ENCODE measurements around the gene ARIH1. TPM values are rescaled to one million over a fixed set of nuclear protein-coding genes. Genes with fewer than 3 reads are reported as not detected.

Gene ARIH1
- total RNA-seq, 1 donor: 26.9 TPM

DNA sequence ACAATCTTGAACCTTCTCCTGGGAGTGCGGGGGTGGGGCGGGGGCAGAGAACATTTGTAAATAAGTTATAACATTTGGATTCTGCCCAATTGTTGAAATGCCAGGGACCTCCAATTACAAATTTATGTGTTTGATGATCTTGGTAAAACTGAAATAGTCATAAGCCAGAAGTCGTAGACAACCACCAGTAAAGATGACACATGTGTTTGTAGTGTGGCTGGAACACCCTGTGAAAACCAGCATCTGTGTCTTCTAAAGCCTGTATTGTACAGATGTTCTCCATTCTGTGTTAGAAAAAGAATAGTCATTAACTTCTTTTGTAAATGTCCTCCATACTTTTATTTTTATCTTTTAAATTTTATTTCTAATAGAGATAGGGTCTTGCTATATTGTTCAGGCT is 61.8 kb downstream of the ARIH1 start:
- DNase-seq (ENCODE audit: low read depth in 2 of 3, low spot score in 2 of 3): no peak

DNA sequence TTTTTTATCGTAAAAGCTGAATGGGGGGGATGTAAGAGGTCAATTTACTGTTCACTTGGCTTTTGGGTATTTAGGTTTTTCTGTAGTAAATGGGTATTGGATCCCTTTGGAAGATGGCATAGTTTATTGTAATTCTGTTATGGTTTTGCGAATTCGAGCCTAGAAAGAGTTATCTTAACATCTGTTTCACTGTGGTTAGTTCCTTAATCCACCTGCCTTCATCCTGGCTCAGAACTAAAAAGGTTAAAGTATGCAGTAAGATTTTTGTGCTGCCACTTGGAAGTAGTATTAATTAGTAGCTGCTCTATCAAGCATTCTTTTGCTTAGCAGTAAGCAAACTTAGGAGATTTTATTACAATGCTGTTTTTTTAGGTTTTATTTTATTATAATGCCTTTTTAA is 62.4 kb downstream of the ARIH1 start:
- DNase-seq (ENCODE audit: low read depth in 2 of 3, low spot score in 2 of 3): no peak

DNA sequence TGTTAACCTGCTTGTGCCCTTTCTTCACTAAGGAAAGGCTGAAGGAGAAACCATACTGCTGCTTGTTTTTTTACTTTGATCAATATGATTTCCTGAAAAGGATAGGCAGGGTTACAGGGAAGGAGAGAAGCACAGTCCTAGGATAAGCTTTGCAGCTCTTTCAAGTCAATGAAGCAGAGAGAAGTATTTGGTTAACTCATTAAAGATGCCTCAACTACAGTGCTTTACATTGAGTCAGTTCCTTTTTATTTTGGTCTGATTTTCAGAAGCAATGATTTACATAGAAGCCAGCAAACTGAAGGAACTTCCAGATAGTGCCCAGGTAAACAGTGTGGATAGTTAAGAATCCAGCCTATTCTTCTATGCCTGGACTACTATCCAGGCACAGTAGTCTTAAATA is 64.8 kb downstream of the ARIH1 start:
- no peak for DNase-seq (ENCODE audit: low read depth in 2 of 3, low spot score in 2 of 3)

DNA sequence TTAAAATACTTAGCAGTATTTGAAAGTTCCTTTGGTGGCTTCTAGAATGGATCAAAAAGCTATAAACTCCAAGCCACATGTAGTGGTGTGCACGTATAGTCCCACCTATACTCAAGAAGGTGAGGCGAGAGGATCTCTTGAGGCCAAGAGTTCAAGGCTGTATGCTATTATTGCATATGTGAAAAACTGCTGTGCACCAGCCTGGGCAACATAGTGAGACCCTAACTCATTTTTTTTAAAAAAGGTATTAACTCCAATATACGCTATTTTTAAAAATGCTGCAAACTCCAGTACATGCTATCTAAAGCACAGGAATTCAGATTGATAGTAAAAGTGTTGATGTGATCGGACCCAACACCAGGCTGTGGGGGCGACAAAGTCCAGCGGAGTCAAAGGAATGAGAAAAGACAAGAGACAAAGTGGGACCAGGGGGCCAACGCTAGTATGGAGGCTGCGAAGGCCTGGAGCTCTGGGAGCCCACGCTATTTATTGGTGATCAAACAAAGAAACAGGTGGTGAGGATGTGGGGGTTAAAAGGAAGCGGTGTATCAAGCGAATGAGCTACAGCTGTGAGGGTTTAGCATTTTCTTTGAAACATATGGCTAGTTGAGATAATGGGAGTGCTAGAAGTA is 66.6 kb downstream of the ARIH1 start:
- DNase-seq (ENCODE audit: low read depth in 2 of 3, low spot score in 2 of 3): no peak

DNA sequence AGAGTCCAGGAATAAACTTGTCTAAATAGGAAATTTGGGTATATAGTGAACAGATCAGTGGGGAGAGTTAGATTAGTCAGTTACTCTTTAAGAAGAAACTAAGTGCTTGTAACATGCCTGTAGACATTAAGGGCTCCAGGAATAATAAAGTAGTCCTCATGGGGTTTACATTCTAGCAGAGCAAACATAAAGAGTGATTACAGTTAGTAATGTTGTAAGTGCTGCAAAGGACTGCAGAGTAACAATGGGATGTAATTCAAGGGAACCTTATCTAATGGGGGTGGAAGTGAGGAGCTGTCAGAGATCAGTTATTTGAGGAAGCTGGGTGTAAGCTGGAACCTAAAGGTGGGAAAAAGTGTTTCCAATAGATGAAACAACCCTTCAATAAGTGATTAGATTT is 67.5 kb downstream of the ARIH1 start:
- no peak for DNase-seq (ENCODE audit: low read depth in 2 of 3, low spot score in 2 of 3)

DNA sequence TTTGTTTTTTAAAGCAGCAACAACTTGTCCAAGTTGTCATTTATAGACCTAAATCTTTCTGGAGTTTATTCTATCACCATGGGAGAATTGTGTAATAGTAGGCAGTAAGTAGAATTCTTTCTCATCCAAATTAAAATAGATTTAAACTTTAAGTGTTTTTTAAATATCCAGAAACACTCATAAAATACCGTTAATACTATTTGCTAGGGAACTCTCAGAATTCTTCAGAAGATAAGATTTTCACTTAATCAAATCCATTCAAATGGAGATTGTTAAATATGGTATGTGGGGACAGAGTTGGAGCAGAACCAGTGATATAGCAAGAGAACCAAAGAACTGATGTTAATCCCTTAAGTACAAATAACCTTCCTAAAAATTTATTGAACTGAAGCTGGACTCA is 71.0 kb downstream of the ARIH1 start:
- DNase-seq (ENCODE audit: low read depth in 2 of 3, low spot score in 2 of 3): no peak

DNA sequence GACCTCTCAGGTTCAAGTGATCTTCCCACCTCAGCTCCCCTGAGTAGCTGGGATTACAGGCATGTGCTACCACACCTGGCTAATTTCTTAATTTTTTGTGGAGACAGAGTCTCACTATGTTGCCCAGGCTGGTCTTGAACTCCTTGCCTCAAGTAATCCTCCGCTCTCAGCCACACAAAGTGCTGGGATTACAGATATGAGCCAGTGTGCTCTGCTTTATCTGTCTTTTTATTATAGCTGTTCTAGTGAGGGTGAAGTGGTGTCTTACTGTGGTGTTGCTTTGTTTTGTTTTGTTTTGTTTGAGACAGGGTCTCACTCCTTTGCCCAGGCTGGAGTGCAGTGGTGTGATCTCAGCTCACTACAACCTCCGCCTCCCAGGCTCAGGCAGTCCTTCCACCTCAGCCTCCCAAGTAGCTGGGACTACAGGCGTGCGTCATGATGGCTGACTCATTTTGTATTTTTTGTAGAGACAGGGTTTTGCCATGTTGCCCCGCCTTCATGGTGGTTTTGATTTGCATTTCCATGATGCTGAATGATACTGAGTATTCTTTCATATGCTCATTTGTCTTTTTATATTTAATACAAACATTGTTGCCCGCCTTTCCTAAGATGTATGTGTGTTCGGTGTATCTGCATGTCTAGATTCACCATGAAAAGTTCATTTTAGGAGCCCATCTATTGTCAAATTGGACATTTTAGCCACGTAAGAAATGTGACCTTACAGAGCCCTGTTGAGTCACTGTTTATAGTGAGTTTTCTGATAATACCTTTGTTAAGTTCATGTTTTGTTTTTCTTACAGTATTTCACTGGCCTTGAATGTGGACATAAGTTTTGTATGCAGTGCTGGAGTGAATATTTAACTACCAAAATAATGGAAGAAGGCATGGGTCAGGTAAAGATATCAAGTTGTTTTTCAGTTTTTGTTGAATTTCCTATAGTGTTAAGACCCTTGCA is 80.6 kb downstream of the ARIH1 start:
- DNase-seq (ENCODE audit: low read depth in 2 of 3, low spot score in 2 of 3): no peak

DNA sequence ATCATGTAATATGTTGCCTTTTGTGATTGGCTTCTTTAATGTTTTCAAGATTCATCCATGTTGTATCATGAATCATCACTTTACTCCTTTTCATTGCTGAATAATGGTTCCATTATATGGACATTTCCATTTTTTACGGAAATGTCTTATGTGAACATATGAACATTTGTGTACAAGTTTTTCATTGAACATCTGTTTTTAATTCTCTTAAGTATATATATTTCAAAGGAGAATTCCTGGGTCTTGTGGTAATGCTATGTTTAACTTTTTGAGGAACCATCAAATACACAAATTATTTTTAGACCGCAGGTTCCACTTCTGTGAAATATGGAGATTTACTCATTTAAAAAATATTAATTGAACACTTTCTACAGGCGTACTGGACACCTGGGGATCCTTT is 85.7 kb downstream of the ARIH1 start:
- DNase-seq (ENCODE audit: low read depth in 2 of 3, low spot score in 2 of 3): no peak

DNA sequence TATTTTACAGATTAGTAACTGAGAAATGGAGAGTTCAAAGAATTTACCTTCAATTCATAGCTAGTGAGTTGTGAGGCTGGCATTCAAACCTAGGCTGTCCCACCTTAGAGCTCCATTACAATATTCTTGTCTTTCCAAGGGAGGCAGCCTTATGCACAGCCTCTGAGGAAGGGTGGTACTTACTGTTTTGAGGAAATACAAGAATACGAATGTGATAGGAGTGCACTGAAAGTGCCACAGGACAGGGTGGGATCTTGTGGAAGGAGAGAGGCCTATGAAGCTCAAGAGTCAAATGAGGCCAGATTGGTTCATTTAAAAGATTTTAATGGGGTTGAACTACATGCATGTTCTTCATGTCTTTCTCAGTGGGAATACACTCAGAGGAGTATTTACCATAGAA is 86.3 kb downstream of the ARIH1 start:
- DNase-seq (ENCODE audit: low read depth in 2 of 3, low spot score in 2 of 3): no peak

DNA sequence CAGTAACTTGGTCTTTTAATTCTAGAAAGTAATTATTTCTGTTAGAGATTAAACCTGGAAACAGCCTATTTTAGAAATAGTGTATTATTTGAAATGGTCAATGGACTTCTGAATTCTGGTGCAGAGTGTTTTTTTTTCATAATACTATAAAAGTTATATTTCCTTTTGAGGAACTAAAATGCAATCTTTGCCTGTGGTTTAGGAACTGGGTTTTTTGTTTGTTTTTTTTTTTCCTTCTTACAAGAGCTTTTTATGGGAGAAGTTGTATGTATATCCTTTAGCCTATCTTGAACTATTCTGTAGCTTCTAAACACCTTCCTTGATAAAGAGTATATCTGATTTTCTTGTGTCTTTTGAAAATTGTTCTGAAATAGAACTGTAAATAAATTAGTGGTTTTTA is 88.3 kb downstream of the ARIH1 start:
- DNase-seq (ENCODE audit: low read depth in 2 of 3, low spot score in 2 of 3): peak in 1 of 3 donors; percentile 1

DNA sequence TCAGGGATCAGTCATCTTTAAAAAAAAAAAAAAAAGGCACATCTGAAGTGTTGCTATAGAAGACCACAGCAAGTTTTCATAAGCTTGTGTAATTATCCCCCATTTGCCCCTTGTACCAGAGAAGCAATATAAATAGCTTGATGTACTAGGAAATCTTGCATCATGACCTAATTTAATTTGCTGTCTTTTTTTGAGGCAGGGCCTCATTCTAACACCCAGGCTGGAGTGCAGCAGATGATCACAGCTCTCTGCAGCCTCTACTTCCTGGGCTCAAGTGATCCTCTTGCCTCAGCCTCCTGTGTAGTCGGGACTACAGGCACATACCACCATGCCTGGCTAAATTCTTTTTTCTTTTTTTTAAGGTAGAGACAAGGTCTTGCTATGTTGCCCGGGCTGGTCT is 88.7 kb downstream of the ARIH1 start:
- DNase-seq (ENCODE audit: low read depth in 2 of 3, low spot score in 2 of 3): no peak

DNA sequence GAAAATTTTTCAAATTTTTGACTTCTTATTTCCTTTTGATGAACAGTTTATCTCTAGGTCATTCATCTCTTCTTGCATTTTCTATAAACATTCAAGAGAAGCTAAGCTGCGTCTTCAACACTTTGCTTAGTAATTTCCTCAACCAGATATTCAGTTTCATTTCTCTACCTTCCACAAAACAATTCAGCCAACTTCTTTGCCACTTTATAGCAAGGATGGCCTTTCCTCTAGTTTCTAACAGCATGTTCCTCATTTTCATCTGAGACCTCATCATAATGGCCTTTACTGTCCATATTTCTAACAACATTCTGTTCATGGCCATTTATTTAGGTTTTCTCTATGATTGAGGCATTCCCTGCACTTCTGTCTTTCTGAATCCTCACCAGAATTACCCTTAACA is 90.0 kb downstream of the ARIH1 start:
- no peak for DNase-seq (ENCODE audit: low read depth in 2 of 3, low spot score in 2 of 3)

DNA sequence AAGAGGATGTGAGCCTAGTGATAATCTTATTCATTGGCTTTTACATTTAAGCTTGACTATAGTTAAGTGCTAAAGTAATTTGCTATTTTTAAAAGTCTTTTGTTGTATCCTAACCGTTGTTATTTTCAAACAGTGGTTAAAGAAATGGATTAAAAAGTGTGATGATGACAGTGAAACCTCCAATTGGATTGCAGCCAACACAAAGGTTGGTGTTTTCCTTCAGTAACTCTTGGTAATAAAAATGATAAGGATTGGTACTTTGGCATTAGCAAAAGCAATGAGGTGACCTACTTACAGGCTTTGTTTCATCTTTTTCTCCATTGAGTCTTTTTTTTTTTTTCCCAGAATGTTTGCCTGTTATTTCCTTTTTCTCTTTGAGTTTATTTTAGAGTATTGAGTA is 92.8 kb downstream of the ARIH1 start:
- DNase-seq (ENCODE audit: low read depth in 2 of 3, low spot score in 2 of 3): no peak

DNA sequence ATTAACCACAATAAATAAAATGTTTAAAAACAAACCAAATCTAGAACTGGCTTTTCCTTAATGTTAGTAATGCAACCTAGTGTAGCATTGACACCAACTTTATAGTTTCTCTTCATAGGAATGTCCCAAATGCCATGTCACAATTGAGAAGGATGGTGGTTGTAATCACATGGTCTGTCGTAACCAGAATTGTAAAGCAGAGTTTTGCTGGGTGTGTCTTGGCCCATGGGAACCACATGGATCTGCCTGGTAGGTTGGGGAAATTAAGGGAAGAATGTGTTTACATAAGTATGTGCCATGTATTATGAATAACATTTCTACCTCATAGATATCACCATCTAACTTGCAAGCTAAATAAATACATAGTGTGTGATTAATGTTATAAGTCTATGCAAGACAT is 95.9 kb downstream of the ARIH1 start:
- DNase-seq (ENCODE audit: low read depth in 2 of 3, low spot score in 2 of 3): no peak

DNA sequence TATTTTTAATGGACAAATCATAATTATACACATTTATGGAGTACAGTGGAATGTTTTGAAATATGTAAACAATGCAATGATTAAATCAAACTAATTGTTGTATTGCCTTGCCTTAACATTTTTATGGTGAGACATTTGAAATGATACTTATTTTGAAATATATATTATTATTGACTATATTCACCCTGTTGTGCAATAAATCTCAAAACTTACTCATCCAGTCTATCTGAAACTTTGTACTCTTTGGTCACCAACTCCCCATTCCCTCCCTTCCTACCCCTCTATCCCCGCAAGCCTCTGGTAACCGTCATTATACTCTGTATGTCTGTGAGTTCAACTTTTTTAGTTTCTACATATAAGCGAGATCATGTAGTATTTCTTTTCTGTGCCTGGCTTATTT is 105.7 kb downstream of the ARIH1 start:
- no peak for DNase-seq (ENCODE audit: low read depth in 2 of 3, low spot score in 2 of 3)

DNA sequence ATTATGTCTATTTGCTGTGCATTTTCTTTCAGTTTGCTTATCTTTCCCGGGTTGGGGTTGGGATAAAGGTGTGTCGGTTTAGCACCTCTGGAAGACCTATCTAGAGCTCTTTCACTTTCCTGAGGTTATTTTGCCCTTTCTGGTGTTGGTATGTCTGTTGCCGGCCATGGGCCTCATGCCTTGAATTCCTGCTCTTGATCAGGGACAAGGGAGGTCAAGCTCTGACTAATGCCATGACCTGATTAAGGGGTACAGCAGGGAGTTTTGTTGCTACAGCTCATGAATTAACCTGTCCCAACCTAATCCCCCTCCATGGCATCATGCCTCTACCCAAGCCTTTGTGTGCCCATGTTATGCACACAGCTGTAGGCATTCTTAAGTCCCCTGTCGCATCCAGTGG is 109.9 kb downstream of the ARIH1 start:
- DNase-seq (ENCODE audit: low read depth in 2 of 3, low spot score in 2 of 3): no peak

DNA sequence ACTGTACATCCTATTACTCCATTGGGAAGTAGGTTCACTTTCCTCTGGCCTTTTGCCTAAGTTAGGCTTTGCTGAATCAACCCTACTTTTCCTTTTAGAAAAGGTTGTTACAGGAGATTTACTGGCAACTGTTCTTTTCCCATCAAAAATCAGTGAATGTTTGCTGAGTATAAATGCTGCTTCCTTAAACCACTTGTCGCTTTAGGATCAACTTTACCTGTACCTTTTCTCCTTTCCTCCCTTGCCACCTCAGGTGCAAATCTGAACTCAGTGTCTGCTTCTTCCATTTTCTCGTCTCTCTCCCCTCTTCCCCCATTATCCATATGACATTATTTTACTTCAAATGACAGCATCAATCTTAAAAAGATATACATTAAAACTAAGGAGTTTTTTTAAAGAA is 110.9 kb downstream of the ARIH1 start:
- DNase-seq (ENCODE audit: low read depth in 2 of 3, low spot score in 2 of 3): no peak

DNA sequence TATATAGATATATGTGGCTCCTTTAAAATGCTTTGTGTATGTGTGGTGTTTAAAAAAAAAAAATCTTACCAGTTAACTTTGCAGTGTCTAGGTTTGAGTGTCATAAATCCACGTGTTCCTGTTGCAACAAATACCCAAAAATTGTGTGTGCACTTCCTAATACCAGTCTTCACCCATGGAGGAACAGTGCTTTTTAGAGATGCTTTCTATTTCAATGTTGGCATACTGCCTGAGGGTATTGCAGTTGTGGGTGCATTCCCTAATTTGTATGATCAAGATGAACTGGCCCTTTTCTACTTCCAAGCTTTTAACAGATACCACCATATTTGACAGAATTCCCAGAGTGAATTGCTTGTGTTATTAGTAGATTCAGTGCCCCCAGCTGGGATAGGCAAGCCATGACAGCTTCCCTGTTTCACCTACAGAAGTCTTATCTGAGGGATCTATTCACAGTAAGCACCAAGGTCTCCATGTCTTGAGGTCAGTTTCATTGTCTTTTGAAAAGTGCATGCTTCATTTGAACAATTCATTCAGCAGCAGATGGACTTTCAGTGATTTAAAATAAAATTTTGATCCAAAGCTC is 111.4 kb downstream of the ARIH1 start:
- DNase-seq (ENCODE audit: low read depth in 2 of 3, low spot score in 2 of 3): no peak

DNA sequence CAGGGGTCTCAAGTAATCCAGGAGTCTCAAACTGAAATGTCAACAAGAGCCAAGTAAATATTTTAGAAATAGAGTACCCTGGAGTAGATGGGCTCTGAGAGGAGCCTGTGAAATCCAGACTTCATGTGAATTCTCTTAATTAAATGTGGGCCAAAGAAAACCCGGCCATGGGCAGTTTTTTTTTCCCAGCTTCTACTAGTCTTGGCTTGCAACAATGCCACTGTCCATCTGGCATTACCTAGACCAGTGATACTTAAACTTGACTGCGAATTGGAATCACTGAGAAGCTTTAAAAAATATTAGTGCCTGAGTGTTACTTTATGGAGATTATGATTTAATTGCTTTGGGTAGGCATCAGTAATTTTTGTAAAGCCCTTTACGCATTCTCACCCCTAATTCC is 114.0 kb downstream of the ARIH1 start:
- DNase-seq (ENCODE audit: low read depth in 2 of 3, low spot score in 2 of 3): no peak

DNA sequence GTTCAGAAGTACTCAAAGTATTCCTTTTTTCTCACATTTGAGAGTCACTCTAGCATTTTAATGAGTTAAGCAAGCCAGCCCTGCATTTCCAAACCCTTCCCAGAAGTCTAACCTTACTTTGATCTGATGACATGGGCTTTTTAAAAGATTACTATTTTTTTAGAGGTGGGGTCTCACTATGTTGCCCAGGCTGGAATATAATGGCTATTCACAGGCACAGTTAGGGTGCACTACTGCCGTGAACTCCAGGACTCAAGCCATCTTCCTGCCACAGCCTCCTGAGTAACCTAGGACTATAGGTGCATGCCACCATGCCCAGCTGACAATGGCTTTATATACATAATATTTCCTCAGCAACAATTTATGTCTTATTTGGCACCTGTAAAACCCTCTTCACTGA is 116.3 kb downstream of the ARIH1 start:
- no peak for DNase-seq (ENCODE audit: low read depth in 2 of 3, low spot score in 2 of 3)

DNA sequence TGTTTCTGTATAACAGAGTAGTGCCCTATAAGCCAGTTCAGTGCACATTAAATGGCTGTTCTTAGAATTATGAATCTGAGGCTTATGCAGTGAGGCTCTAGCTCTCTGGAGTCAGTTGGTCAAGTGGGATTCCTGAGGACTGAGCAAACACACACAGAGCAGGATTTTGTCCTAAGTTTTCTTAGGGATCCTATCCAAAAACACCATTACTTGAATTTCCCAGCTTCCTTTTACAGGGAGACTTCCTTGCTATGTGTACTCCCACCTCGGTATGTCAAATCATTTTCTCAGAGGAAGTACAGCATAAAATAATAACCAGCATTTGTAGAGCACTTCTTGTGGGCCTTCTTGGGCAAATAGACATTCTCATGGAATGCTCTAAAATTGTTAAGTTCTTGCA is 117.2 kb downstream of the ARIH1 start:
- no peak for DNase-seq (ENCODE audit: low read depth in 2 of 3, low spot score in 2 of 3)

DNA sequence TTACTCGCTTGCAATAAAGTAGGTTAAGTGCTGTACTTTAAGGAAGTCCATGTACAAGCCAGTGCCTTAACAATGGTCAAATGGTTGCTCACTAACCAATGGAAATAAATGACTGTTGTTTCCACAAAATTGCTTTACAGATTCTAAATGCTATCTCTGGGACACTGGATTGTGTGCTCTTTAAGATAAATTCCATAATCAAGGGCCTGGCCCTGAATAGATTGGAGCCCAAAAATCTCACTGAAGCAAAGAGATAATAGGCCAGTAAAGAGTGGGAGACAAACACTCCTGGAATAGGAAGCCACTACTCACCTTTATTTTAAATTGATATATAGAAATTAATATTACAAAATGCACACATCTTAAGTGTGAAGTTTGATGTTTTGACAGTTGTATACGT is 118.0 kb downstream of the ARIH1 start:
- no peak for DNase-seq (ENCODE audit: low read depth in 2 of 3, low spot score in 2 of 3)

All from hematopoietic multipotent progenitor cell (in vitro differentiated cells).